DND-41 (cell line): ENCODE data around the gene GREM2.

Source experiments
- CTCF ChIP-seq: IDR thresholded peaks from 2 replicates; pipeline ENCODE4 v1.5.1; 2012; ENCODE audit warnings: borderline replicate concordance, low read length, moderate library complexity, mild to moderate bottlenecking; ENCODE audit not compliant: poor library complexity, severe bottlenecking; ENCODE audit errors: extremely low read depth
- EZH2 ChIP-seq: IDR thresholded peaks from 3 replicates; pipeline ENCODE4 v1.6.1; 2012; ENCODE audit warnings: borderline replicate concordance, low read depth, mild to moderate bottlenecking, moderate library complexity, low read length, inconsistent platforms; ENCODE audit not compliant: severe bottlenecking

- TF ChIP-seq CTCF (no peak), EZH2 (no peak)
Measured at GRCh38 chr1:240508201-240508600, 103.8 kb downstream of the GREM2 start.
